T-helper 2 cell (primary cell): ENCODE data around the gene SEC14L3.
A peak's percentile ranks its signal among the peaks of the same experiment; 100 is the strongest.
"Not testable (repeated sequence)": the region's sequence is repeated elsewhere in the genome, so short reads cannot be mapped to it uniquely, and the experiment has no call there.

Experiments used
- DNase-seq, 5 experiments: peaks; one replicate each; pipeline versions ENCODE4 v3.0.0 to v3.0.0-alpha.2; 2012 to 2022

The SEC14L3 gene

DNA sequence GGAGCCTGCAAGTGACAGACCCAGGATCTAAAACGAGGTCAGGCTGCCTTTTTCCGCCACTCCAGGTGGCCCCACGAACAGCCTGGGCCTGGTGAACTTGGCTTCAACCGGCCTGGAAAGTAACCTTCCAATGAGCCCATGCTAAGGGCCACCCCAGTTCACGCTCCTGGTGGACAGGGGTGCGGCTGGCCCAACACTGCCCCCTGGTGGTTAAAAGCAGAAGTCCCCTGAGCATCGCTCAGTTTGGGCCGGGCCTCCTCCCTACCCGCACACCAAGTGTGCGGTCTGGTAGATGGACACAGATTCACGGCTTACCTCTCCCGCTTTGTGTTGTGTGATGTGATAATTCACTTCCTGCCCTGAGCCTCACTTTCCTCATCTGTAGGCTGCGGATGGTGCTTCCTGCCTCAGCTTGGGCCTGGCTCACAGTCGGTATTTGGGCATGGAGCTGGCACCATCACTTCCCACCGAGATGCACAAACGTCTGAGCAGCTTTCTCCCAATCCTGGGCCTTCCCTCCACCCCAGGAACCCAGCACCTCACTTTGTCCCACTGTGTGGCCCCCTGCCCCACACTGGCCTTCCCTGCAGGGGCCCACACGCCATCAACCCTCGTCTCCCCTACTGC lies 13.7 kb upstream of the SEC14L3 start:
- peak; percentile 41 to 69 (median 63) for DNase-seq

DNA sequence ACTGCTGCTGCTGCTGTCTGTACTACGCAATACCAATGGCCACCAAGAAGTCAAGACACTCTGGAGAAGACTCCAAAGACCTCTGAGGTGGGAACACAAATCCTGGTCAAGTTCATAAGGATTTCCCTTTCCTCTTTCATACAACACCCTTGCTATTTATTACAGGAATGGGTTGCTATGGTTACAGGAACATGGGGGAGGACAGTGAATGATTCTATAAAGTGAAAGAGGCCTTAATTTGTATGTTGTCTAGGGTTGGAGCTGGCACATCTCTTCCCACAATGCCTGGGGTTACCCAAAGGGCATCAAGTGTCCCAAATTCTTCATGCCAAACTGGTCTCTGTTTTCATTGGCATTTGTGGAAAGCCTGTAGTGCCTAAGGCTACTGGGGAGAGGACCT lies 11.4 kb upstream of the SEC14L3 start:
- DNase-seq = no peak

DNA sequence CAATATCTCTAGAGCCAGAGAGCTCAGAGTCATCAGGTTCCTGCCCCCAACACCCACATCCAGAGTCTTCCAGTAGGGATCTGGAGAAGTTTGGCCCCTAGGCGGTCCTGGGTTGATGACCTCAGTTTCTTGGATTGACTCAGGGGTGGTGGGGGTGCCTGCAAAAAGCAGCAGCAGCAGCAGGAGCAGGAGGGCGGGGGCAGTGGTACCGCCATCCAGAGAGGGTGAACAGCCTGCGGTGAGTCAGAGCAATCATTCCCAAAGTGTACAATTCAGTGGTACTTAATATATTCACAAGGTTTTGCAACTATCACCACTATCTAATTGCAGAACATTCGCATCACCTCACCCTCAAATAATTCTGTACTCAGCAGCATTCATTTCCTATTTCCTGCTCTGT lies 9.9 kb upstream of the SEC14L3 start:
- DNase-seq = no peak

DNA sequence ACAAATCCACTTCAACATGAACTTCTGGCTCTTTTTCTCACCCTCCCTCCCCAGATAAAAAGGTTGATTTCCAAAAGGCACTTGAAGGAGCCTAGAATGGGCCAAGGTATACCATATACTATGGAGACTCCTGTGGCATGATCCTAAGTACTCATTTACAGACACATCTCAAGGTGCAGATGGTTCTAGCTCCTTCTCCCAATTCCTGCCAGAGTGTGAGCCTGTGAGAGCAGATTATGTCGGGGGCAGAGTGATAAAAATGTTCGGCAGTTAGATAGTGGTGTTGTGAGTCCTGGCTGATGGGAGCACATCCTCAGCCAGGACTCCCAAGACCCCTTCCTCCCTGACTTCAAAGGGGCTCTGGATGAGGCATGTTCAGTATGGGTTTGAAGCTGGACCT lies 8.2 kb upstream of the SEC14L3 start:
- DNase-seq = no peak

DNA sequence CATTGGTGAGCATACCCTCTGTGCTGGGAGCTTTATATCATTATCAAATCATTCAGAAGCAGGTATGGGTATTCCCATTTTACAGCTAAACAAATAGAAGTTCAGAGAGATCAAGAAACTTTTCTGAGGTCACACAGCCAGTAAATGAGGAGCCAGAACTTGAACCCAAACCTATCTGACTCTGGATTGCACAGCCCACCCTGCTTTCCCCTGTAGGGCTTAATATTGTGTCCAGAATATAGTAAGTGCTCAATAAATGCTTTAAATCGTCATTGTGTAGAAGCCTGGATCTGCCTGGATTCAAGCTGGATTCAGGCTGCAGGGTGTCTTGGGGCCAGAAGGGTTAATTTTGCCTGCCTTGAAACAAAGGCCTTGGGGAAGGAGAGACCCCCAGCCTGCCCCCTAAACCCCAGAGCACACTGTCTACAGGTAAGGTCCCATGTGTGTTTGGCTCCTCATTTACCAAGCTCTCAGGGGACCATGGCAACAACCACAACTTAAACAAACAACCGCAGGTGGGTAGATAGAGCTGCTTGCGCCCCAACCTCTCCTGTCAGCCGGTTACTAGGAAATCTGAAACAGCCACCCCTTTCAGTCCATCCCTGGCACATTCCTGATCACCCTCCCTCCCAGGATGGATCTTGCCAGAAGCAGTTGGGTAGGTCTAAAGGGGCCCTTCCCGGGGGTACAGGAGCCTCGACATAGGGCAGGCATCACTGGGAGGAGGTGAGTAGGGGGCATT lies 3.0 kb upstream of the SEC14L3 start:
- DNase-seq = peak in 3 of 5 experiments; percentile 25 to 58 (median 36)

DNA sequence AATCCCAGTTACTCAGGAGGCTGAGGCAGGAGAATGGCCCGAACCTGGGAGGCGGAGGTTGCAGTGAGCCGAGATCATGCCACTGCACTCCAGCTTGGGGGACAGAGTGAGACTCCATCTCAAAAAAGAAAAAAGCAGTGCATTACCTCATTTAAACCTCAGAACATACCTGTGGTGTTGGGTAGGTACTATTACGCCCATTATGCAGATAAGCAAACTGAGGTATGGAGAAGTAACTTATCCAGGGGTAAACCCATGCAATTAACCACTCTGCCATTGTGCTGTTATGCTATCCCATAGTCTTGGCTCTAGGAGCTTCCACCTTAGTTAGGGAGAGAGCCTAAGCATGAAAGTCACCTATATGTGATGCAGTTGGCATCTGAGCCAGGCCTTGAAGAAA lies 2.3 kb upstream of the SEC14L3 start:
- no peak for DNase-seq

DNA sequence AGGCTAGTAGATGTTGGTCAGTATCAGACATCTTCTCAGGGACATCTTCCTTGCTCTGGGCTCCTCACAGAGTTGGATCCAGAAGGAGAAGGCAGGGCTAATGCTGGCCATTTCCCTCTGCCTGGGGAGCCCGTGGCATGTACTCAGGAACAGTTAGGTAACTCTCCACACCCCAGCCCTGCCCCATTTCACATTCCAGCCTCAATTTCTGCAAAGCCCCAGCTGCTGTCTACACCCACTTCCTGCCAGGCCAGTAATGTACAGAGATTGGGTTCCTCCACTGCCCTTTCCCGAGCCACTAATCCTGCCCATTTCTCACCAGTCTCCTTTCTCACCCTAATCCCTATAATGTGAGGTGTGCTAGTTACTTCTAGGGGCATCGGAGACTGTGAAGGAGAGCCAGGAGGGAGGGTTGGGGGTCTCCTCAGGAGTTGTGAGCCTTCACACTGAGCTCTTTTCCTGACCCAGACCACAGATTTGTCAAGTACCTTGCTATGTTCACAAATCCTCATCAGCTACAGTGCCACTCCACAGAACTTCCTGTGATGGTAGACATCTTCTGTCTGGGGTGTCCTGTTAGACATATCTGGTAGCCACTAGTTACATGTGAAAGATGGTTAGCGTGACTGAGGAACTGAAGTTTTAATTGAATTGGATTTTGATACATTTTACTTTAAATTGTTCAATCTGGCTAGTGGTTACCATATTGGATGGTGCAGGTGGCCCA lies 1.3 kb upstream of the SEC14L3 start:
- peak in 1 of 5 experiments; percentile 24 for DNase-seq

DNA sequence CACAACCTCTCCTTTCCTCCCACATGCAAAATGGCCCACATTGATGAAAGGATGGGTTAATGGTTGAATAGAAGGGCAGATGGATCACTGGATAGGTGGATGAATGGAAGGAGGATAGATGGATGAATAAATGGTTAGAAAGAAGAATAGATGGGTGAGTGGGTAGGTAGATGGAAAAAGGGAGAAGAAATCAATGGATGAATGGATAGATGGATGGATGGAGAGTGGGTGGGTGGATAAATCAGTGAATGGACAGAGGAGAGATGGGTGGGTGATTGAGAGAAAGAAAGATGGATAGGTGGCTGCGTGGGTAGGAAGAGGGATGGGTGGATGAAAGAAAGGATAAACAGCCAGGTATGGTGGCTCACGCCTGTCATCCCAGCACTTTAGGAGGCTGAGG lies 1.2 kb downstream of the SEC14L3 start:
- no peak for DNase-seq

DNA sequence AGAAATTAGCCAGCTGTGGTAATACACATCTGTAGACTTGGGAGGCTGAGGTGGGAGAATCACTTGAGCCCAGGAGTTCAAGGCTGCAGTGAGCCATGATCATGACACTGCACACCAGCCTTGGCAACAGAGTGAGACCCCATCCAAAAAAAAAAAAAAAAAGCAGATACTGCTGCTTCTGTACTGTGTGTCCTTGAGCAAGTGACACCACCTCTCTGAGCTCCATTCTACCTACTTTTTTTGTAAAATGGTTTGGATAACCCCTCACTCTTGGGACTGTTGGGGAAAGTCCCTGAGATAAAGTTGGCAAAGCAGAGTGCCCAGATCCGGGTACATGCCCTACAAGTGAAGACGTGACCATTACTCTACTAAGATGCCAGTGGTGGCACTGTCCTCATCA lies 2.7 kb downstream of the SEC14L3 start:
- DNase-seq = no peak

DNA sequence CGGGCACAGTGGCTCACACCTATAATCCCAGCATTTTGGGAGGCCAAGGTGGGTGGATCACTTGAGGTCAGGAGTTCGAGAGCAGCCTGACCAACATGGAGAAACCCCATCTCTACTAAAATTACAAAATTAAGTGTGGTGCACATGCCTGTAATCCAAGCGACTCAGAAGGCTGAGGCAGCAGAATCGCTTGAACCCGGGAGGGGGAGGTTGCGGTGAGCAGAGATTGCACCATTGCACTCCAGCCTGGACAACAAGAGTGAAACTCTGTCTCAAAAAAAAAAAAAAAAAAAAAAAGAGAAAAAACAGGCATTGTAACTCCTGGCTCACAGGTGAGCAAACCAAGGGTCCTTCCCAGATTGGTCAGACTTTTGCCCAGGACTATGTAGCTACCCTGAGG lies 11.3 kb downstream of the SEC14L3 start:
- not testable (repeated sequence) for DNase-seq

DNA sequence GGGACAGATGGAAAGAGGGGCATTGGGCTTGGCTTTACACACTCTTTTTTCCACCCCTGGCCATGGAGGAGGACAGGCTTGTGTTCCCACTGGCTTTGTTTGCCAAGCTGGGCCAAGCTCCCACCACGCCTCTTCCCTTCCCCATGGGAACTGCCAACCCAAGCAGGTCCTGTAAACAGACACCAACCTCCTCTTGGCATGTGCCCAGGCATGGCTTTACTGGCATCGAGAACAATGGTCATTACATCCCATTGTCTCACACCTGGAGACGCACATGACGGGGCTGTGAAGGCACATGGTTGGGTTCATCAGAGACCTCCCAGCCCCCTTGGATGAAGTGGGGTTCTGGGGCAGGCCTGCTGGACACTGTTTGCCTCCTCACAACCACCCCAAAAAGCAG lies 11.7 kb downstream of the SEC14L3 start:
- no peak for DNase-seq

DNA sequence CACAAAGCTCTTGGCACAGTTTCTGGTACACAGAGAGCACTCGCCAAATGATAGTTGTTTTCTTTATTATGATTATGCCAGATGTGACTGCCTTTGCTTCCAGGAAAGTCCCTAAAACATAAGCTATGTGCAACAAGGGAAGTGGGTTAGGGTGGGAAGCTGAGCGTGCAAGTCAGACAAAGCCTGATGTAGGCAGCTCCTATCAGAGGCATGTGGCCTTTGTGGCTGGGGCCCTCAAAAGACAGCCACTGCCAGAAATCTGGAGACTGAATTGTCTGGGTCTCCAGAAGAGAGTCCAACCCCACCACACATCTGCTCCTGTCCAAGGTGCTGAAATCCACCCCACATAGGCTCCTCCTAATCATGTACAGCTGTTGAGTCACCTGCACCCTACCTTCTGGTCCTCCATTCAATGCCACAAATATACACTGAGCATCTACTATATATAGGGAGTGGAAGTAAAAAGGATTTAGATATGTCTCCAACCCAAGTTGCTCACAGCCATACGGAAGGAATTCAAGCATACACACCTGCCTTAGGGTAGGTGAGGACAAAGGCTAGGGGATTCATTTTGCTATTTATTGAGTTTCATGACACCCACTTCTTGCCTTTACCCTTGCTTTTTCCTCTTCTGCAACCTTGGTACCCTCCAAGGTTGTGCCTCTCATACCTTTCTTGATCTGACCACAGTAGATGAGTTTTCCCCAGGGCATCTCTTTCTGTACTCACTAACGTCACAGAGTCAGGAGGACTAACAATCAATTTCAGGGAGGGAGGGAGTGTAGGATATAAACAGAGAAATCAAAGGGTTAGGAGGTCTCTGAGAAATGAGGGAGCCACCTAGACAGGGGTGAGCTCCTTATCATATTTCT lies 12.4 kb downstream of the SEC14L3 start:
- DNase-seq = peak in 1 of 5 experiments; percentile 37

DNA sequence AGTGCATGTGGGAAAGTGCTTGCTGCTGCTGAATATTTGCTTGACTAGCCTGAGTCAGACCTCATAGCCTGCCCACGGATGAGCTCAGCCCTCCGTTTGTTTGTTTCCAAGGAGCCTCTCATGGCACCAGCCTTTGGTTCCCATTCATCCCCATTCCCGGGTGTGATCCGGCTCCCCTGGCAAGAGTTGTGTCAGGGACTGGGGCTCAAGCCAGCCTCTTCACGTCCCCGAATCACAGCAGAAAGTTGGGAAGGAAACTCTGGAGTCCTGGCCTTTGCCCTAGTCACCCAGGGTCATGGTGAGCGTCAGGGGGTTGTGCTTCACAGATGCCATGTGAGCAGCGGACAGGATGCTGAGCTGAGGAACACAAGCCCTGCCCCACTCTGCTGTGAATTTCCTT lies 13.8 kb downstream of the SEC14L3 start:
- DNase-seq = no peak

DNA sequence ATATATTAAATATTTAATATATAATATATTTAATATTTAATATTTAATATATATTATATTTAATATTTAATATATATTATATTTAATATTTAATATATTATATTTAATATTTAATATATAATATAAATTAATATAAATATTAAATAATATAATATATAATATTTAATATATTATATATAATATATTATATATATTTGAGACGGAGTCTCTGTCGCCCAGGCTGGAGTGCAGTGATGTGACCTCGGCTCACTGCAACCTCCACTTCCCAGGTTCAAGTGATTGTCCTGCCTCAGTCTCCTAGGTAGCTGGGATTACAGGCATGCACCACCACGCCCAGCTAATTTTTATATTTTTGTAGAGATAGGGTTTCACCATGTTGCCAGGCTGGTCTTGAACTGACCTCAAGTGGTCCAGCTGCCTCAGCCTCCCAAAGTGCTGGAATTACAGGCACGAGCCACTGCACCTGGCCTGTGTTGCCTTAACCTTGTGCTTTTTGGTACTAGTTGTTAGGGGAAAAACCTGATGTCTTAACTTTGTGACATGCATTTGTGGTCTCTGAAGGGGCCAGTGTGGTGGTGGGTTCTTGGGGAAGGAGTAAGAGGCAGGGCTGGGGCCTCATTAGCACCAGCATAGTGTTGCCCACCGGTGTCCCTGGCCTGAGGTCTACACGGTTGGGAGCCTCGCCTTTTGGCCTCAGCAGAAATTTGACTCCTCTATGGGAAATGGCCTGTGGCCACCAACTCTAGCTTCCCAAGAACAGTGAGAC lies 16.6 kb downstream of the SEC14L3 start:
- no peak for DNase-seq

DNA sequence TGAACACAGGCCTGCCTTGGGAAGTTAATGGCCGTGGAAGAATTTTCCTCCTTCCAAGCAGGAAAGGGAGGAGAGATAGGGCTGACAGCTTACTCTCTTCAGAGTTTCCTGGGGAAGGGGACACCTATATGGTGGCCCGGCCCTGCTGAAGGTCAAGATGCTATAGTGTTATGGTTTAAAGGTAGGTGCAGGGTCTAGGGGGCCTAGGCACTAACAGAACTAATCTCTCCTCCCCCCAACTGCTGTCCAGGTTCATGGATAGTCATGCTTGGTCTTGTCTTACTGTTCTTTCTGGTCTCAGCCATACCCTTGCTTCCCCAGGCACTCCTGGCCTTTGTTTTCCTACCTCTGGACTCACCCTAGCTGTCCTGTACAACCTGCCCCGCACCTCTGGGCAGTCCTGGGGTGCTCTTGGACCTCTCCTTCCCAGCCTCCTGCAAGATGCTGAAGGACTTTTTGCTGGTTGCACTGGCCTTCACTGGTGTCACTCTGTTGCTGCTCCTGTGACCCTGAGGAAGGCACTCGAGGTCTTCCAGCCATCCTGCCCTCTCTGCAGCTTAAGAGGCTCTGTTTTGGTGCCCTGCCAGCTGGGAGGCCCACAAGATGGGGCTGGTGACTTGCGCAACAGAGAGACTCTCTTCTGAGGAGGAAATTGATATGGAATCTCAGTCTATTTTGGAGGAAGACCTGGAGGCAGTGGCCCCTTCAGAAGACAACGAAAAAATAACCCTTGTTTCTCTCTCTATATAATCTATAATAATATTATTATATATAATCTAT lies 17.9 kb downstream of the SEC14L3 start:
- DNase-seq = peak in 1 of 5 experiments; percentile 51

DNA sequence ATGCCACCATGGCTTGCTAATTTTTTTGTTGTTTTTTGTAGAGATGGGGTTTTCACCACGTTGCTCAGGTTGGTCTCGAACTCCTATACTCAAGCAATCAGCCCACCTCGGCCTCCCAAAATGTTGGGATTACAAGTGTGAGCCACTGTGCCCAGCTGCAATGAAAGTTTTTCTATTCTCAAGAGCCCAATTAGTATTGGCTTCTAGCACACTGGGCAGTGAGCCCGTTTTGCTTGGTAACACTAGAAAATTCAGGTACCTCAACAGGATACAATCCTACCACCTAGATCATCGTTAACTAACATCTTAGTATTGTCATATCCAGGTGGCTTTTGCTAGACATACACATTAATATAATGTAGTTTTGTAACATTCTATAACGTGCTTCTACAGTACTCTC lies 19.0 kb downstream of the SEC14L3 start:
- DNase-seq = no peak

DNA sequence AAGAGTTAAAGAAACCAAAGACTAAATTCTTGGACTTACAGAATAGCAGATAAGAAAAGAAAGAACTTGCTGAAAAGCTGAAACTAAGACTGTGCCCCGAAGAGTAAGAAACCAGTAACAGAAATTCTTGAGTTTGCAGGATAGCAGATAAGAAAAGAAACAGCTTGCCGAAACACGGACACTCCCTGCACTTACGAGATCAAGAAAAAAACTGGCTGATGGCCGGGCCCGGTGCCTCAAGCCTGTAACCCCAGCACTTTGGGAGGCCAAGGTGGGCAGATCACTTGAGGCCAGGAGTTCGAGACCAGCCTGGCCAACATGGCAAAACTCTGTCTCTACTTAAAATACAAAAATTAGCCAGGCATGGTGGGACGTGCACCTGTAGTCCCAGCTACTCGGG lies 20.3 kb downstream of the SEC14L3 start:
- not testable (repeated sequence) for DNase-seq

DNA sequence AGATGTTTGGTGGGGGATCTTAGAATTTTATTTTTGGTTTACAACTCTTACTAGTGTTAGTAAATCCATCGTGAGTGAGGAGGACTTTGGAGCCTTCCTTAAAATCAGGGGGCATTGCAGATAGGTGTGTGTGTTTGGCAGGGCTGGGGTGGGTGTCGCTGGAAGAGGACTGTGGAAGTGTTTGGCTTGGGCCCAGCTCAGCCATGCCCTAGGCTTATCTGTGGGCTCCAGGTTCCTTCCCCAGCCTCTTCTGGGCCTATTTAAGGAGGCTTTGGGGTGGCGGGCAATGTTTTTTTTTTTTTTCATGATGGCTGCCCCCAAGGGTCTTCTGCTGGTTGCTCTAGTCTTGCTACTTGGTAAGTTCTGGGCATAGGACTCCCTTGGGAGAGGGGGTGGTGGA lies 24.2 kb downstream of the SEC14L3 start:
- no peak for DNase-seq

DNA sequence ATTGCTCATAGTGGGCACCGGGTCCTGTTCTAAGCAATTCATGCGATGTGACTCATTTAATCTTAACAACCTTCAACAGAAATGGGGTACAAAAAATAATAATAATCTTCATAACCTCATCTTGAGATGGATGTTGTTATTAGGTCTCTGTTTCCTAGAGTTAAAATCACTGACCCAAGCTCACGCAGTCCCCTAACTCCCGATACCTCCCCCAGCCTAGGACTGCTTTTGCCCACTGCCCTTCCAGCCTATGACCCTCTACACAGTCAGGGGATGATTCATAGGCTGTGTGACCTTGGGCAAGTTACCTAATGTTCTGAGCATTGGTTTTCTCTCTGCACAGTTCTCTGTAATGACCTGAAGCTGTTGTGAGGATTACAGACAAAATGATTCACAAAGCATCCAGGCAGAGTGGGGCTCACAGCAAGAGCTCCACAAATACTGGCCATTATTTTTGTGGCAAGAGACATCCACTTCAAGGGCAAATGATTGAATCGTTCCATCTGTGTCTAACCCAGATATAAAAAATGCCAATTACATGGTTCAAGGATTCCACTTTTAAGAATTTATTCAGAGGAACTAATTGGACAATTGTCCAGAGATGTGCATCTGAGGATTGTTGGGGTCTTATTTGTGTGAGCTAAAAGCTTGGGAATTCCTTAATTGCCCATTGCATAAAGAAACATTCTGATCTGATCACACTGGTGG lies 26.2 kb downstream of the SEC14L3 start:
- no peak for DNase-seq

DNA sequence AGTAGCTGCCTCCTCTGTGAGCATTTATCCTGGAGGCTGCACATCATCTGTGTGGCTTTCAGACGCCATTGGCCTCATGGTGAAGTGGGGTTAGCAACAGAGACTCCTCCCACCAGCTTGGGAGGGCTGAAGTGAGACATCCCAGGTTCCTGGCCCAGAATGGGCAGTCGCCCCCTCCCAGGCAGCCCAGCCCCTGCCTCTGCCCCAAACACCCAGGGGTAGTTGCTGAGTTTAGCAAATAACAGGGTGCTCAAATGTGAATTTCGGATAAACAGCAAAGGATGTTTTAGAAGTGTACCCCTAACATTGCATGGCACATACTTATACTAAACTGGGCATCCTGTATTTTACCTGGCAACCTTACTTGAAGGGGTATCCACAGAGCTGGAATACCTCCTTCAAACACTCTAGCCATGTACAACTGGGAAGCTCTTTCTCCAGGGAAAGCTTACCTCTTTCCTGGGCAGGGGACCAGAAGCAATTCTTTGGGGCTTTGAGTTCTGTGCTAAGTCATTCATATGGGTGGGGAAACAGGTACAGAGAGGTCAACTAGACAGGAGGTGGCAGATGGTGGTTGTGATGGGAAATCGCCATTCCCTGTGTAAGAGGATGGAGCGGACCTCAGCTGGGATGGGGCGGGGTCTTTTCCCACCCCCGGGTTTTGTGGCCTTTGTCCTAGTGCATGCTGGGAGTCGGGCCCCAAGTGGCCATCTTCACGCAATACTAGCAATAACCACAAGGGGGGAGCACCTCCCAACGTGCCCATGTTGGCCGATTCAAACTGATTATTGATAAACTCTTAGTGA lies 27.0 kb downstream of the SEC14L3 start:
- DNase-seq = peak in 4 of 5 experiments; percentile 17 to 66 (median 30)
